Suprapubic skin (tissue), 3 donors: ENCODE results near the gene KCNJ1.

Experiments
- POLR2A ChIP-seq, 2 donors: fragments of 450-650 bp; IDR thresholded peaks; one replicate each; pipeline ENCODE4 v1.6.1; 2017; ENCODE audit warnings: antibody characterized with exemption in 2 of 2, mild to moderate bottlenecking in 2 of 2, moderate library complexity in 2 of 2
- TF ChIP-seq, protein P1 (sequence below), 2 donors: fragments of 200-600 bp in 1 of 2; fragments of 450-650 bp in 1 of 2; sonication (generic) in 1 of 2; IDR thresholded peaks; one replicate each; pipeline ENCODE4 v1.5.1; 2016 to 2019; ENCODE audit warnings: antibody characterized with exemption in 2 of 2, mild to moderate bottlenecking in 1 of 2, moderate library complexity in 1 of 2

DNA sequence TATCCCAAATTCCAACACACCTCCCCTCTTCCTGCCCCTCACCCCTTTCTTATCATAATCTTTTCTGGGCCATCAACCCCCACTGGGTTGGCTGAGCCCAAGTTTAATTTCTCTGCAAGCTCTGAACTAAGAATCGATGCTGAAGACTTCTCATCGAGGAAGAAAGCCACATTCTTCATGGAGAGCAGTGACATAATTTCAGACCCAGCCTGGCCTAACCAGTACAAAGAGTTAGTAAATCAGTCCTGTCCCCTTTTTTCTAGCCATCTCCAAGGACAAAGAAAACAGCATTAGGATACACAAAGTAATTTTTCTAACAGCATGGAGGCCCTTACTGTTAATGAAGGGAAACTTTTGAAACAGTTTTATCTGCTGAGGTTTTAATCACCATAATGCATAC lies 45.0 kb downstream of the KCNJ1 start:
- TF ChIP-seq, protein P1, sequence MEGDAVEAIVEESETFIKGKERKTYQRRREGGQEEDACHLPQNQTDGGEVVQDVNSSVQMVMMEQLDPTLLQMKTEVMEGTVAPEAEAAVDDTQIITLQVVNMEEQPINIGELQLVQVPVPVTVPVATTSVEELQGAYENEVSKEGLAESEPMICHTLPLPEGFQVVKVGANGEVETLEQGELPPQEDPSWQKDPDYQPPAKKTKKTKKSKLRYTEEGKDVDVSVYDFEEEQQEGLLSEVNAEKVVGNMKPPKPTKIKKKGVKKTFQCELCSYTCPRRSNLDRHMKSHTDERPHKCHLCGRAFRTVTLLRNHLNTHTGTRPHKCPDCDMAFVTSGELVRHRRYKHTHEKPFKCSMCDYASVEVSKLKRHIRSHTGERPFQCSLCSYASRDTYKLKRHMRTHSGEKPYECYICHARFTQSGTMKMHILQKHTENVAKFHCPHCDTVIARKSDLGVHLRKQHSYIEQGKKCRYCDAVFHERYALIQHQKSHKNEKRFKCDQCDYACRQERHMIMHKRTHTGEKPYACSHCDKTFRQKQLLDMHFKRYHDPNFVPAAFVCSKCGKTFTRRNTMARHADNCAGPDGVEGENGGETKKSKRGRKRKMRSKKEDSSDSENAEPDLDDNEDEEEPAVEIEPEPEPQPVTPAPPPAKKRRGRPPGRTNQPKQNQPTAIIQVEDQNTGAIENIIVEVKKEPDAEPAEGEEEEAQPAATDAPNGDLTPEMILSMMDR (IDR thresholded peaks at IDR 0.05): no peak
- no peak for TF ChIP-seq POLR2A (IDR thresholded peaks at IDR 0.05)
